Activated CD4-positive, CD25-positive, alpha-beta regulatory T cell treated with anti-CD3 and anti-CD28 coated beads, Interleukin-2, amount 50 U/mL, for 16 hours (primary cell): ENCODE measurements around the gene LPCAT1.
"Not testable (repeated sequence)": the region's sequence is repeated elsewhere in the genome, so short reads cannot be mapped to it uniquely, and the experiment has no call there.

Experiments
- DNase-seq: peaks from one replicate; pipeline ENCODE4 v3.0.0-alpha.2; 2020; ENCODE audit warnings: low read depth, low spot score

LPCAT1 gene

DNA sequence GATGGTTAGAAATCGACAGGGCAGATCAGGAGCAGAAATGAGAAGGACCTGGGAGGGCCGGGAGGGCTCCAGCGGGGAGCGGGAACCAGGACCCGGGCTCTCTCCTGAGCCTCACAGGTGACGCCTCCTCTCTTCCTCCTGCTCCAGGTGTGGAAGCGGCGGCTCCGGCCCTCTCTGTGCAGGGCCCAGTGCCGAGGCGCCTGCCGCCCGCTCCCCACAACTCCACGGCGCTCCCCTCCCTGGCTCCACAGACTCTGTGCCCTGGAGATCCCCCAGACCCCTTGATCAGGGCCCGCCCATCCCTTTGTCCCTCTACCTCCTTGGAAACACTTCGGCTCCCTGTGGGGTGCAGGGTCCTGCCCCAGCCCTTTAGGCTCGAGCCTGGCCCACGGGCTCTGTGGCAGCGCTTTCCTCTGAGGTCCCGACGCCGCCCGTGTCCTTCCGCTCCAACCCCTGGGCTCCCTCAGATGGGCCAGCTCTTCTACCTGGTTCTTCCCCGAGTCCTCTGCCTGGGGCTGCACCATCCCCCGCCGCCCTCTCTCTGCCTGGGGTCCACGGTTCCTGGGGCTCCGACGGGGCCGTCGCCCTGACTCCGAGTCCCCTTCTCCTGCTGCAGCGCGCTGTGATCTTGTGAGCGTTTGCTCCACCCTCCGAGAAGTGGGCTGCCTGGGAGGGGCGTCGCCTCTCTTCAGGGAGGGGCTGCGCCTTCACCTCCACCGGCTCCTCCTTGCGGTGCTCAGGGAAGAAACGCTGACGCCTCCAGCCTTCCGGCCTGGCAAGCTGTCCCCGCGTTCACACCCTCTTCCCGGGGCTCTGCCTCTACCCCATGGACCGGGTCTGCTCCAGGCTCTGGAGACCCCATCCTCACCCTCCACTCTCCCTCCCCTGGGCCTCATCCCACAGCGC lies 56.2 kb downstream of the LPCAT1 start:
- DNase-seq: no peak

DNA sequence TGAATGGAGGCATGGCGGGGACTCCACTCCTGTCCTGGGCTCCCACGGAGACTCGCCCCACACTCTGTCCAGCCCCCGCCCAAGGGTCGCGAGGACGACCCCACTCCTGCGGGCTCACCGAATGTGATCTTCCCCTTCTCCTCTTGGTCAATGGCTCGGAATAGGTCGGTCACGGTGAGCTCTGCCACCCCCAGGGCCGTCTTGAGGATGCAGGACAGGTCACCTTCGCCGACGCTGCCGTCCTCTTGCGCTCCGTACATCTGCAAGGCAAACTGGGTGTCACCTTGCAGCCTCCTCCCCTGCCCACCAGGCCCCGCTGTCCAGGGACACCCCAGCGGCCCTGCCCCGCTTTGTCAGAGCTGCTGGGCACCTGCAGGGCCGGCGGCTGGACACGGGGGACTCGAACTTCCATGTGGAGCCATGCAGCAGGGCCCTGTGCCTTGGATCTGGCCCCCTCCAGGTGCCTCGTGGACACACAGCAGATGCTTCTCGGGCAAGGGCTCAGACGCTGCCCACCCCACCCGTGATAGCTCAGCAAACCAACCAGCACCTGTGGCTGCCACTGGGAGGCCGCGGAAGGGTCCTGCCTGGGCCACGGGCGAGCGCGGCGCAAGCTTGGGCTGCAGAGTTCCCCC lies 57.0 kb downstream of the LPCAT1 start:
- DNase-seq: no peak

DNA sequence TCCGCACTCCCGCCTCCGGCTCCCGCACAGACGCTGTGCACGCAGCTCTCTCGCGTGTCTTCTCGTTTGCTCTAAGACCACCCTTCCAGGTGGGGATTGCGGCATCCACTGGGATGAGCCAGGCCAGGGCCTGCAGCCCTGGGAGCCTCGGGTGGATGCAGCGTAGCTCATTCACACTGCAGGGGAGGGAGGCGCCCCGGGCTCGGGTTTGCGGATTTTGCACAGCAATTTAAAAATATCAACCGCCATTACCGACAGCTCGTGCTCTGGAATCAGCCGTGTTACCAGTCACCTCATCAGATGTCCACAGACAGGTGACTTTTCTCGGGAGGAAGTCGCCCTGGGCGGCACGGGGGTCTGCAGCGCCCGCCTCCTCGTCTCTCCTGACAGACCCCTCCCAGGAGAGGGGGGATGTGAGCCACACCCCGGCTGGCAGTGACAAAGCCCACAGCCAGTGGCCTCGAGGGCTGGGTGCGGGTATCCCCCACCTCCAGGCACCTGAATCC lies 57.7 kb downstream of the LPCAT1 start:
- no peak for DNase-seq

DNA sequence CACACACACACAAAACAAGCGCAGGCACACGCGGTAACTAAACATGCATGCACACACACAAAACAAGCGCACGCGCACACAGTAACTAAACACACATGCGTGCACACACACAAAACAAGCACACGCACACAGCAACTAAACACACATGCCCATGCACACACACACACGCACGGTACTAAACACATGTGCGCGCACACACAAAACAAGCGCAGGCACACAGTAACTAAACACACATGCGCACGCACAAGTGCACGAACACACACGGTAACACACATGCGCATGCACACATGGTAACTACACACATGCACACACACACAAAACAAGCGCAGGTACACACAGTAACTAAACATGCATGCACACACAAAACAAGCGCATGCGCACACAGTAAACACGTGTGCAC lies 58.6 kb downstream of the LPCAT1 start:
- no peak for DNase-seq

GRCh38 chr5:1464511-1464910 lies 59.2 kb downstream of the LPCAT1 start:
- DNase-seq: no peak

- no peak for DNase-seq
These were observed 59.7 kb downstream of the LPCAT1 start for GRCh38 chr5:1464096-1464446.

GRCh38 chr5:1463326-1464095 lies 60.2 kb downstream of the LPCAT1 start:
- DNase-seq: no peak

DNA sequence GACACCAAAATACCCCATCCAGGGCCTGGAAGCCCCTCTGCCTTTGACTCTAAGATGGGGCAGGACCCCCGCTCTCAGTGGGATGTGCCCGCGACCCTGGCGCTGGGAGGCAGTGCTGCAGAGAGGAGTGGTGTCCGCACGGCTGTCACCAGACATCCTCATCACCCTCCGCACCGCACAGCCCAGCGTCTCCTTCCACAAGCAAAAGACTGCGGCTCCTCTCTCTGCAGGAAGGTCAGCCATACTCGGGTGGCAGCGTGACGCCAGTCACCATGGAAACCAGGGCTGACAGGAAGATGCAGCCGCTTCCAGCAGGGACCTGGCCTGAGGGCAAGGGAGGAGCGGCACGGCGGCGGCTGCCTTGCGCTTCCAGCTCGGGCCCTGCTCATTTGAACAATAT lies 61.4 kb downstream of the LPCAT1 start:
- DNase-seq: no peak

DNA sequence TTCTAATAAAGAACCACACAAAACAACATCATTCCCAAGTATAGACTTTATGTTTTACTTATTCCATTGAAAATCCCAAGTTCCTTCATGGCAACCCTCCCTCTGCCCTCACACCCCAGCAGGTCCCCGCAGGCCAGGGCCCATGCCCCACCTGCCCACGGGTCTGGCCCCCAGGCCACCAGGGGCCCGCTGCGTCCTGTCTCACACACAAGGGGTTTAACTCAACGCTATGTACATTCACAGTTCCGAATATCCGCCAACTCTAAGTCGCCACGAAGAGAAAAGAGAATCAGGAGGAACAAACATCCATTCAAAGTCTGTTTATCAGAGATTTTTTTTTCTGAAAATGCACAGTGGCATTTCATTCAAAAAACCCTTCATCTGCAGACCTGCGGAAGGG lies 62.4 kb downstream of the LPCAT1 start:
- DNase-seq: no peak

GRCh38 chr5:1460054-1460682 lies 63.6 kb downstream of the LPCAT1 start:
- no peak for DNase-seq

DNA sequence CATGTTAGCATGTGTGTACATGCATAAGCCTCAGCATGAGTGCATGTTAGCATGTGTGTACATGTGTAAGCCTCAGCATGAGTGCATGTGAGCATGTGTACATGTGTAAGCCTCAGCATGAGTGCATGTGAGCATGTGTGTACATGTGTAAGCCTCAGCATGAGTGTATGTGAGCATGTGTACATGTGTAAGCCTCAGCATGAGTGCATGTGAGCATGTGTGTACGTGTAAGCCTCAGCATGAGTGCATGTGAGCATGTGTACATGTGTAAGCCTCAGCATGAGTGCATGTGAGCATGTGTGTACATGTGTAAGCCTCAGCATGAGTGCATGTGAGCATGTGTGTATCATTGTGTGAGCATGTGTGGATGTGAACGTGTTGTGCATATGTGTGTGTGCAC lies 64.3 kb downstream of the LPCAT1 start:
- DNase-seq: not testable (repeated sequence)

DNA sequence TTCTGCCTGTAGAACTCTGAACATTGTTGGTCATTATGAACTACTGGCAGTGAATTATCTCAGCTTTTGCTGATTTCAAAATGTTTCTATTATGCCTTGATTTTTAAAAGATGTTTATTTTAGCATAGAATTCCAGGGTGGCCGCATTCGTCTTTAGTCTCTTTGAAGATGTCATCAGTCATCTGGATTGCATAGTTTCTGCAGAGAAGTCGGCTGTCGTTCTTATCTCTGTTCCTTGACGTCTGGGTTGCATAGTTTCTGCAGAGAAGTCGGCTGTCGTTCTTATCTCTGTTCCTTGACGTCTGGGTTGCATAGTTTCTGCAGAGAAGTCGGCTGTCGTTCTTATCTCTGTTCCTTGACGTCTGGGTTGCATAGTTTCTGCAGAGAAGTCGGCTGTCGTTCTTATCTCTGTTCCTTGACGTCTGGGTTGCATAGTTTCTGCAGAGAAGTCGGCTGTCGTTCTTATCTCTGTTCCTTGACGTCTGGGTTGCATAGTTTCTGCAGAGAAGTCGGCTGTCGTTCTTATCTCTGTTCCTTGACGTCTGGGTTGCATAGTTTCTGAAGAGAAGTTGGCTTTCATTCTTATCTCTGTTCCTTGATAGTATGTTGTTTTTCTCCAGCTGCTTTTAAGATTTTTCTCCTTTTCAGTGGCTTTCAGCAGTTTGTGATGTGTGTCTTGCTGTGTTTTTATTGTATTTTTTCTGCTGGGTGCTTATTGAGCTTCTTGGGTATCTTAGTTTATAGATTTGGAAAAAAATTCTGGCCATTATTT lies 67.5 kb downstream of the LPCAT1 start:
- not testable (repeated sequence) for DNase-seq

GRCh38 chr5:1453613-1454012 lies 70.1 kb downstream of the LPCAT1 start:
- DNase-seq: no peak

- DNase-seq: no peak
These were observed 74.6 kb downstream of the LPCAT1 start for GRCh38 chr5:1449081-1449630.

DNA sequence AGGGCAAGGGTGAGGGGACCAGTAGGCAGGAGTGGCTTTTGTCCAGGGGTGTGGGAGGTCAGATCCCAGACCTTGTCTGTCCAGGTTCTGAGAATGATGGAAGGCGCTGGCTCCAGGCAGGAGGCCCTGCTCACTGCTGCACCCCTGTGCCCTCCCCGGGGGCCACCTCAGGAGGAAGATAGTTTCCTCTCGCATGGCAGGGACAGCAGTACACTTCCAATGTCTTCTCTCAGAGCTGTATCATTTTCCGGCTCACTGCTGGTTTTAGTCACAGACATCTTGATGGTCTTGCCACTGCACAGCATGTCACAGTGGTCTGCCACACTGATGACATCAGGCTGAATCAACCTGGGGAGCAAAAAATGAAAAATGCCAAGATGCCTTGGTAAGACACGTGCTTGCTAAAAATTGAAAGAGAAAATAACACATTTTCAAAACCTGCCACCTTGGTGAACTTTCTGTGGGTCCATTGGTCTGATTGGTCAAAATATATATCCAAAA lies 75.2 kb downstream of the LPCAT1 start:
- DNase-seq: no peak

DNA sequence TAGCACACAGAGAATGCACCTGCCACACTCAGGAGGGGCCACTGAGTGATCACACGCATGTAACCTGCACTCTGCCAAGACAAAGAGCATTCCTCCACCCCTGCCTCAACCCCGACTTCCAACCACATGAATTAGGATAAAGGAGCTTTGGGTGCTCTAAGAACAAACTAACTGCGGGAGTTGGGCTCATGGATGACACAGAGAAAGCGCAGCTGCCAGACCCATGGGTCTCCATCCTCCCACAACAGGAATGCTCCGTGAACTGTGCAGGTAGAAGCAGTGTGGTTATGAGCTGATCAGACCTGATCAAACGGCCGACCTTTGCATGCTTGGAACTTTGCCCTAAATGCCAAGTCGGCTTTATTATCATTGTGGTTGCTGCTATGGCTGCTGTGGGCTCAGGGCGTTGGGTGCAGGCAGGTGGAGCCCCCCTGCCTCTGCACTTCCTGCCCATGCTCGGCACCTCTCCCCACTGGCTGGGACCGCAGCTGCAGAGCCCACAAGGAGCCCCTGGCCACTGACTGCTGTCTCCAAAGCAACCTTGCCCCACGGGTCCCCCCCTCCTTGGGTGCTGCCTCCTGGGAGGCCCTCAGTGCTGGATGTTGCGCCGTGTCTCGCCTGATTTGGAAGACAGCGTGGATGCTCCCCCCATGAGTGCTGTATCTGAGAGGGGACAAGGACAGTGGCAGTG lies 75.9 kb downstream of the LPCAT1 start:
- DNase-seq: no peak

DNA sequence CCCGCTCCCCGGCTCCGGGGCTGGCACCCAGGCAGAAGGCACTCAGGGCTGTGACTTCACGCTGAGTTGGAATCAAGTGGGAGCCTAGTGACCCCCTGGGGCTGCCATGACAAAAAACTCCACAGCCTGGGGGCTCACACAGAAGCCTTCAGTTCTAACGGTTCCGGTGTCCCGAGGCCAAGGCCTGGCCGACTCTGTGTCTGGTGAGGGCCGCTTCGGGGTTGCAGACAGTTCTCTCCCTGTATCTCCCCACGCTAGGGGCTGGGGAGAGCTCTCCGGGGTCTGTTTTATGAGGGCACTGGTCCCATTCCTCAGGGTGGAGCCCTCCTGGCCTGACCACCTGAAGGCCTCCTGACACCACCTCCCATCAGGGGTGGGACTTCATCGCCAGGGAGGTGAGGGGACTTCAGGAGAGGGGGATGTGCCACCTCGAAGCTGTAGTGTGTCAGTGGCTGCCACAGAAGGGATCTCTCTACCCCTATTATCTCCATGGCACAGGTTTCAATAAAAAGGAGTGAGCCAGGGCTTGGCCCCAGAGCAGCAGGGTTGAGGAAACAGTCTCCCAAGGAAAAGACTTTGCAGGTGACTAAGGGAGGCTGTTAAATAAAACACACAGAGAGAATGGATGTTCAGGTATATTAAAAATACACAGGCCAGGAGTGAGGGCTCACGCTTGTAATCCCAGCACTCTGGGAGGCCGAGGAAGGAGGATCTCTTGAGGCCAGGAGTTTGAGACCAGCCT lies 77.0 kb downstream of the LPCAT1 start:
- no peak for DNase-seq

DNA sequence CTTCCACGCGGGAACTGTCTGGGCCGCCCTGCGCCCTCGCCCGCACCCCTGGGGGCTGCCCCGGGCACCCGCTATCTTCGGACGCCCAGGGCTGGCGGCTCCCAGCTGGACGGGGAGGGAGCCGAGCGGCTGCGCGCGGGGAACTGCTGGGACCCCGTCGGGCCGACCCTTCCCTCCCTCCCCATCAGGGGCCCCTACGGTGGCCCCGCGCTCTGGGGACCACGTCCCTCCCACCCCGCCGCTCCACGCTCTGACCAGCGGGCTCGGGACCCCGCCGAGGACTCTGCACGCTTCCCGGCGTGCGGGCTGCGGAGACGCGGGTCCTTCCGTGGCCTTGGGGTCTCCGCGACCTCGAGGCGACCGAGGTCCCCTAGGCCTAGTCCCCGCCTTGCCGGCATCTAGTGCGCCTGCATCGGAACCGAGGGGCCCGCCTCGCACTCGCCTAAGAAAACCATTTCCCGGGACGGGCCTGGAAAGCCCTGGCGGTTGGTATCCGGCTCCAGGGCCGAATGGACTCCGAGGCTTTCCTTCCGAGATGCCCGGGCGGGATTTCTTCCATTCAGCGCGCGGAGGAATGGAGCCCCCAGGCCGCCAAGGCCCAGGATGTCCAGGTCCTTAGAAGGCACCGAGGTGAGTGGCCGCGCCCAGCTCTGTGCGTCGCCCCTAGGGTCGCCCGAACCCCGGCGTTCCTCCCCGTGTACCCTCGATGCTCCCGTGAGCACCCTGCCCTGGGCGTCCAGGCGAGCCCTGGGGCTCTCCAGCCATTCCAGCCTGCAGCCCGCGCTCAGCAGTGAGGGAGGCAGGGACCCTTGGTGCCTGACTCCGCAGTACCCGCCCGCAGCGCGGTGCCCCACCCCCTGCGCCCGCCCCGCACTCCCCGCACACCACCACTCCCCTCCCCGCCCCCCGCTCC lies 77.8 kb downstream of the LPCAT1 start:
- DNase-seq: no peak
